CD4-positive, CD25-positive, alpha-beta regulatory T cell (primary cell): Measurements from ENCODE around the gene FYTTD1. TPM values are rescaled to one million over a fixed set of nuclear protein-coding genes. Genes with fewer than 3 reads are reported as not detected.
A peak's percentile ranks its signal among the peaks of the same experiment; 100 is the strongest.
"Not testable (repeated sequence)": the region's sequence is repeated elsewhere in the genome, so short reads cannot be mapped to it uniquely, and the experiment has no call there.

Source experiments
- ATAC-seq, 2 donors: fragments of 150-1000 bp; cut with Tn5 transposase; one replicate each; pipeline ENCODE4 v1.10.0; 2021; ENCODE audit warnings: low read depth in 2 of 2, moderate number of reproducible peaks in 2 of 2, moderate library complexity in 1 of 2
- DNase-seq, 3 donors: peaks; one replicate each; pipeline versions ENCODE4 v3.0.0 to v3.0.0-alpha.2; 2012 to 2022; ENCODE audit warnings: mixed read lengths in 1 of 3
- H3K27ac ChIP-seq: one replicate; pipeline ENCODE4 v1.7.0; 2013; ENCODE audit warnings: mild to moderate bottlenecking, low read length; ENCODE audit not compliant: insufficient read depth, poor library complexity, severe bottlenecking
- H3K27me3 ChIP-seq: one replicate; pipeline ENCODE4 v1.7.0; 2013; ENCODE audit warnings: low read length; ENCODE audit not compliant: control insufficient read depth, insufficient read depth
- H3K36me3 ChIP-seq: one replicate; pipeline ENCODE4 v1.7.0; 2013; ENCODE audit warnings: mild to moderate bottlenecking, low read length, moderate library complexity; ENCODE audit not compliant: control insufficient read depth, insufficient read depth
- H3K4me1 ChIP-seq: 2 replicates; pipeline ENCODE4 v1.7.0; 2013; ENCODE audit warnings: mild to moderate bottlenecking, low read length; ENCODE audit not compliant: insufficient read depth, control insufficient read depth, poor library complexity, severe bottlenecking
- H3K4me3 ChIP-seq: one replicate; pipeline ENCODE4 v1.7.0; 2013; ENCODE audit warnings: low read depth, mild to moderate bottlenecking, low read length, moderate library complexity
- H3K9me3 ChIP-seq, 2 experiments: 1 replicate in 1 of 2; 2 replicates in 1 of 2; pipeline ENCODE4 v1.7.0; 2013; ENCODE audit warnings: low read length in 2 of 2, mild to moderate bottlenecking in 1 of 2, moderate library complexity in 1 of 2; ENCODE audit not compliant: control insufficient read depth in 2 of 2
- H3K27ac Mint-ChIP-seq, 3 donors: one replicate each; pipeline ENCODE4 v1.8.0; 2020 to 2022; ENCODE audit warnings: mild to moderate bottlenecking in 3 of 3, mixed read lengths in 3 of 3, moderate library complexity in 2 of 3
- H3K27me3 Mint-ChIP-seq: one replicate; pipeline ENCODE4 v1.8.0; 2022; ENCODE audit warnings: mild to moderate bottlenecking, mixed read lengths
- H3K36me3 Mint-ChIP-seq: one replicate; pipeline ENCODE4 v1.8.0; 2020; ENCODE audit warnings: mixed read lengths
- H3K4me1 Mint-ChIP-seq, 4 donors: one replicate each; pipeline ENCODE4 v1.8.0; 2020 to 2022; ENCODE audit warnings: mixed read lengths in 4 of 4, mild to moderate bottlenecking in 1 of 4
- H3K4me3 Mint-ChIP-seq, 4 donors: one replicate each; pipeline ENCODE4 v1.8.0; 2020 to 2022; ENCODE audit warnings: mild to moderate bottlenecking in 4 of 4, mixed read lengths in 4 of 4, moderate library complexity in 3 of 4
- H3K9me3 Mint-ChIP-seq, 7 donors: one replicate each; pipeline ENCODE4 v1.8.0; 2020 to 2022; ENCODE audit warnings: mixed read lengths in 7 of 7, mild to moderate bottlenecking in 3 of 7, moderate library complexity in 2 of 7
- polyA plus RNA-seq, 4 donors: library from polyadenylated mRNA; unstranded; fragments of 300-500 nt; fragmentation: Illumina TruSeq; gene quantifications; one replicate each; pipeline ENCODE4 v1.2.3, GENCODE V29; 2021
- total RNA-seq: library from RNA; stranded (reverse); gene quantifications from one replicate; pipeline ENCODE4 v1.2.3, GENCODE V29; 2022

The FYTTD1 gene
- total and polyA plus RNA-seq, 5 donors from 2014 or later = 42.2 to 91.0 (median 83.3) TPM

- peaks cover 17 to 31% (median 19%) of the 10 kb centered on the region in 4 donors for H3K4me1 Mint-ChIP-seq
- peaks cover 38% of the 10 kb centered on the region for H3K36me3 Mint-ChIP-seq
- Histone ChIP-seq H3K27me3 (no peaks in the 10 kb centered on the region), H3K4me3 (peak overlapping the region; percentile 87), H3K4me1 (peaks cover 18% of the 10 kb centered on the region), H3K36me3 (peaks cover 14% of the 10 kb centered on the region), H3K9me3 (no peaks in the 10 kb centered on the region), H3K27ac (peak overlapping the region; percentile 97)
- H3K27ac Mint-ChIP-seq = peak overlapping the region; percentile 97 to 99 (median 98)
- no peaks in the 10 kb centered on the region for H3K9me3 Mint-ChIP-seq
- no peak for ATAC-seq
- DNase-seq = no peak
- peak overlapping the region in 3 of 4 donors; percentile 38 to 91 (median 84) for H3K4me3 Mint-ChIP-seq
- H3K27me3 Mint-ChIP-seq = no peaks in the 10 kb centered on the region
Measured at GRCh38 chr3:197713477-197713822, 36.2 kb upstream of the FYTTD1 start.

- H3K27me3 Mint-ChIP-seq = no peaks in the 10 kb centered on the region
- no peak overlapping the region for H3K4me3 ChIP-seq
- H3K9me3 Mint-ChIP-seq = no peaks in the 10 kb centered on the region
- peak overlapping the region; percentile 86 to 98 (median 97) for H3K27ac Mint-ChIP-seq
- H3K4me1 ChIP-seq = peaks cover 18% of the 10 kb centered on the region
- ATAC-seq (no peak), DNase-seq (no peak)
- H3K36me3 Mint-ChIP-seq = peaks cover 38% of the 10 kb centered on the region
- peak overlapping the region; percentile 35 for H3K27ac ChIP-seq
- peak overlapping the region in 3 of 4 donors; percentile 19 to 76 (median 67) for H3K4me3 Mint-ChIP-seq
- peaks cover 14% of the 10 kb centered on the region for H3K36me3 ChIP-seq
- H3K9me3 ChIP-seq = no peaks in the 10 kb centered on the region
- peaks cover 17 to 31% (median 19%) of the 10 kb centered on the region in 4 donors for H3K4me1 Mint-ChIP-seq
- no peaks in the 10 kb centered on the region for H3K27me3 ChIP-seq
Measured at GRCh38 chr3:197714251-197714650, 35.4 kb upstream of the FYTTD1 start.

DNA sequence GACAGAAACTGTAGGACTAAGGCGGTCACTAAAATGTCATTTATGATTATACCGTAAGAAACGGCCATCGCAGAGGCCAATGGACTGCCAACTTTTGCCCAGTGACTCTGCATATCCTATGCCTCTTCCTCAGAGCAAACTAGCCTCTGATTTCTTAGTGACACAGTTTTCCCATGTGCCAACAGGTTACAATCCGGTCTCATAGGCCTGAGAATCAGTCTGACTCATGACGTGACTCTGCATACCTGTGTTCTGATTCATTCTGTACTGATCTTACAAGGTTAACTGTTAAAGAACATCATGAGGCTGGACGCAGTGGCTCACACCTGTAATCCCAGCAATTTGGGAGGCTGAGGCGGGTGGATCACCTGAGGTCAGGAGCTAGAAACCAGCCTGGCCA, 30.8 kb upstream of the FYTTD1 start:
- no peaks in the 10 kb centered on the region for H3K27me3 ChIP-seq
- no peaks in the 10 kb centered on the region for H3K4me1 ChIP-seq
- Mint-ChIP-seq H3K36me3 (peaks cover 46% of the 10 kb centered on the region), H3K9me3 (peaks cover 0 to 7% (median 0%) of the 10 kb centered on the region in 7 donors), H3K4me3 (no peak overlapping the region), H3K27ac (no peak overlapping the region), H3K4me1 (peaks cover 7 to 33% (median 19%) of the 10 kb centered on the region in 4 donors), H3K27me3 (no peaks in the 10 kb centered on the region)
- no peak overlapping the region for H3K27ac ChIP-seq
- no peak for ATAC-seq
- DNase-seq = no peak
- H3K4me3 ChIP-seq = no peak overlapping the region
- H3K9me3 ChIP-seq = peaks cover 0 to 2% of the 10 kb centered on the region in 2 experiments
- peaks cover 25% of the 10 kb centered on the region for H3K36me3 ChIP-seq

- Mint-ChIP-seq H3K27ac (peak overlapping the region in 2 of 3 donors; percentile 22 to 51), H3K36me3 (peaks cover 37% of the 10 kb centered on the region), H3K27me3 (no peaks in the 10 kb centered on the region), H3K4me3 (no peak overlapping the region), H3K4me1 (peaks cover 9 to 32% (median 19%) of the 10 kb centered on the region in 4 donors), H3K9me3 (peaks cover 0 to 7% (median 0%) of the 10 kb centered on the region in 7 donors)
- H3K9me3 ChIP-seq = peaks cover 0 to 2% of the 10 kb centered on the region in 2 experiments
- no peak overlapping the region for H3K4me3 ChIP-seq
- DNase-seq = no peak
- no peaks in the 10 kb centered on the region for H3K27me3 ChIP-seq
- no peak overlapping the region for H3K27ac ChIP-seq
- no peaks in the 10 kb centered on the region for H3K4me1 ChIP-seq
- H3K36me3 ChIP-seq = peaks cover 20% of the 10 kb centered on the region
- no peak for ATAC-seq
Measured at GRCh38 chr3:197720694-197721093, 29.0 kb upstream of the FYTTD1 start.

DNA sequence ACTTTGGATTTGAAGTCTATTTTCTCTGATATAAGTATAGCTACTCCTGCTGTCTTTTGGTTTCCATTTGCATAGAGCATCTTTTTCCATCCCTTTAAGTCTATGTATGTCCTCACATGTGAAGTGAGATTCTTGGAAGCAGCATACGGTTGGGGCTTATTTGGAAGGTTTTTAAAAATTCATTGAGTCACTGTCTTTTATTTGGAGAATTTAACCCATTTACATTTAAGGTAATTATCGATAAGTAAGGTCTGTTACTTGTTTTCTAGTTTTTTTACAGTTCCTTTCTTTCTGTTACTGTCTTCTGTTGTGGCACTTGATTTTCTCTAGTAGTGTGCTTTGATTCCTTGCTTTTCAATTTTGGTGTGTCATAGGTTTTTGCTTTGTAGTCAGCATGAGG, 26.9 kb upstream of the FYTTD1 start:
- Histone ChIP-seq H3K36me3 (peaks cover 11% of the 10 kb centered on the region), H3K27me3 (no peaks in the 10 kb centered on the region), H3K9me3 (peaks cover 0 to 2% of the 10 kb centered on the region in 2 experiments), H3K27ac (no peak overlapping the region), H3K4me1 (no peaks in the 10 kb centered on the region), H3K4me3 (no peak overlapping the region)
- H3K27me3 Mint-ChIP-seq = no peaks in the 10 kb centered on the region
- no peak overlapping the region for H3K4me3 Mint-ChIP-seq
- H3K27ac Mint-ChIP-seq = no peak overlapping the region
- DNase-seq (no peak), ATAC-seq (no peak)
- H3K9me3 Mint-ChIP-seq = peaks cover 0 to 7% (median 0%) of the 10 kb centered on the region in 7 donors
- peaks cover 24% of the 10 kb centered on the region for H3K36me3 Mint-ChIP-seq
- H3K4me1 Mint-ChIP-seq = peaks cover 14 to 30% (median 23%) of the 10 kb centered on the region in 4 donors

DNA sequence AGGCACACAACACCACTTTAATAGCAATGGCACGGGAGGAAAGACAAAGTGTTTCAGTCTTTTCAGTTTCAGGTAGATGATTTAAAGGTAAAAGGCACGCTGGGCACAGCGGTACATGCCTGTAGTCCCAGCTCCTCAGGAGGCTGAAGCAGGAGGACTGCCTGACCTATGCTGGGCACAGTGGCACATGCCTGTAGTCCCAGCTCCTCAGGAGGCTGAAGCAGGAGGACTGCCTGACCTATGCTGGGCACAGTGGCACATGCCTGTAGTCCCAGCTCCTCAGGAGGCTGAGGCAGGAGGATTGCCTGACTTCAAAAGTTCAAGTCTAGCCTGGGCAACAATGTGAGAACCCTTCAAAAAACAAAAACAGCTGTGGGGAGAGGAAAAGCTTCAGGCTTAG, 21.8 kb upstream of the FYTTD1 start:
- peak overlapping the region in 1 of 3 donors; percentile 76 for H3K27ac Mint-ChIP-seq

DNA sequence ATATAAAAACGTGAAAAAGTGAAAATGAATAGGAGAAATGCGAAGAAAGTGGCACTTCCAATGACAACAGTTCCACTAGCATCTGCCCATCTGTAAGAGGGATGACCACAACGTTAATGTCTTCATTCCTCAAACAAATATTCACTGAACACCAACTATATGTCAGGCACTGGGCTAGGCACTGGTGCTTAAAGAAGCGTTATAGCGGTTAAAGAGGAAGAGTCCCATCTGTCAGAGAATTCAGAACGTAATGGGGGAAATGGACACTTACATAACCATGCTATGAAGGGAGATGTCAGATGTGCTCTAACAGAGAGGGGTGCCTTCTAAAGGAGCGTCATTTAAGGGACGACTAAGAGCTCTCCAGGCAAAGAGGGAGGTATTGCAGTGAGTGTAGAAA, 21.2 kb upstream of the FYTTD1 start:
- H3K27ac Mint-ChIP-seq = peak overlapping the region in 1 of 3 donors; percentile 76
- Histone ChIP-seq H3K27me3 (no peaks in the 10 kb centered on the region), H3K27ac (no peak overlapping the region), H3K4me3 (no peak overlapping the region), H3K9me3 (no peaks in the 10 kb centered on the region), H3K4me1 (peaks cover 3% of the 10 kb centered on the region), H3K36me3 (no peaks in the 10 kb centered on the region)
- H3K4me3 Mint-ChIP-seq = peak overlapping the region in 1 of 4 donors; percentile 56
- DNase-seq (no peak), ATAC-seq (no peak)
- peaks cover 4% of the 10 kb centered on the region for H3K27me3 Mint-ChIP-seq
- no peaks in the 10 kb centered on the region for H3K9me3 Mint-ChIP-seq
- peaks cover 18% of the 10 kb centered on the region for H3K36me3 Mint-ChIP-seq
- peaks cover 23 to 47% (median 35%) of the 10 kb centered on the region in 4 donors for H3K4me1 Mint-ChIP-seq

More for the DNA sequence above, 21.8 kb upstream of the FYTTD1 start:
- not testable (repeated sequence) for H3K27me3 ChIP-seq, DNase-seq, H3K27me3 Mint-ChIP-seq, H3K27ac ChIP-seq, H3K36me3 ChIP-seq, H3K4me3 ChIP-seq, H3K4me1 ChIP-seq, H3K9me3 ChIP-seq, H3K9me3 Mint-ChIP-seq, ATAC-seq, H3K4me3 Mint-ChIP-seq
- H3K4me1 Mint-ChIP-seq = peaks cover 23 to 41% (median 32%) of the 10 kb centered on the region in 4 donors
- H3K36me3 Mint-ChIP-seq = peaks cover 18% of the 10 kb centered on the region

DNA sequence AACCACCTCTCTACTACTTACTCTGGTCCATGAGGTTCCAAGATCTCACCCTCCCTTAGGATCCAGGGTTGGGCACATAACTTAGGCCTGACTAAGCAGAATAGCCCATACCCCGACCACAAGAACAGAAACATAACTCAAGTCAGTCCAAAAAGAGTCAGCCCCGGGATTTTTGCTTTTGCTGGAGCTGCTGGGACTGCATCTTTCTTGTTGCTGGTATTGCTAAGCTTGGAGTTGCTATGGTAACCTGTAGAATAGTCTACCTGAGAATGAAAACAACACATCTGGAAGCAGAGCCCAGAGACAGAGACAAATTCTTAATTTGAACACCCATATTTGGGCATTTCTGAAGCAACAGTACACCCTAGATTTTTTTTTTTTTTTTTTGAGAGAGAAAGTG, 19.5 kb upstream of the FYTTD1 start:
- peaks cover 18% of the 10 kb centered on the region for H3K36me3 Mint-ChIP-seq
- H3K4me3 ChIP-seq = no peak overlapping the region
- peaks cover 4% of the 10 kb centered on the region for H3K36me3 ChIP-seq
- no peak overlapping the region for H3K27ac ChIP-seq
- DNase-seq (peak in 2 of 3 donors; percentile 20 to 36), ATAC-seq (no peak)
- peaks cover 15% of the 10 kb centered on the region for H3K4me1 ChIP-seq
- H3K4me3 Mint-ChIP-seq = peak overlapping the region in 2 of 4 donors; percentile 74 to 75
- no peaks in the 10 kb centered on the region for H3K9me3 ChIP-seq
- H3K27me3 Mint-ChIP-seq = peaks cover 4% of the 10 kb centered on the region
- peaks cover 20 to 50% (median 43%) of the 10 kb centered on the region in 4 donors for H3K4me1 Mint-ChIP-seq
- H3K27me3 ChIP-seq = no peaks in the 10 kb centered on the region
- no peaks in the 10 kb centered on the region for H3K9me3 Mint-ChIP-seq
- H3K27ac Mint-ChIP-seq = peak overlapping the region in 2 of 3 donors; percentile 80 to 88
